Gastrocnemius medialis (tissue), 4 donors: Measurements from ENCODE around the gene DOCK6. TPM values are rescaled to one million over a fixed set of nuclear protein-coding genes. Genes with fewer than 3 reads are reported as not detected.
"Not testable (repeated sequence)": the region's sequence is repeated elsewhere in the genome, so short reads cannot be mapped to it uniquely, and the experiment has no call there.

ENCODE experiments used
- ATAC-seq, 2 donors: fragments of 150-250 bp; one replicate each; pipeline ENCODE4 v1.9.1; 2016
- DNase-seq, 2 donors: peaks; one replicate each; pipeline ENCODE4 v3.0.0-alpha.2; 2019
- H3K27ac ChIP-seq, 4 donors: fragments of 200-600 bp; sonication (generic); 1 replicate in 1 of 4; 2 replicates in 3 of 4; pipeline ENCODE4 v1.5.1; 2016 to 2018; ENCODE audit warnings: mild to moderate bottlenecking in 2 of 4, moderate library complexity in 1 of 4
- H3K27me3 ChIP-seq, 3 donors: fragments of 200-600 bp; sonication (generic) in 2 of 3; 1 replicate in 1 of 3; 2 replicates in 2 of 3; pipeline versions ENCODE4 v1.5.1 to v1.6.0; 2016 to 2019; ENCODE audit warnings: mild to moderate bottlenecking in 1 of 3, moderate library complexity in 1 of 3
- H3K36me3 ChIP-seq, 2 donors: fragments of 200-600 bp; sonication (generic) in 1 of 2; one replicate each; pipeline ENCODE4 v1.5.1; 2017 to 2018
- H3K4me1 ChIP-seq, 2 donors: fragments of 200-600 bp; sonication (generic) in 1 of 2; one replicate each; pipeline ENCODE4 v1.5.1; 2016 to 2017; ENCODE audit warnings: mild to moderate bottlenecking in 2 of 2
- H3K4me3 ChIP-seq, 4 donors: fragments of 200-600 bp; sonication (generic) in 3 of 4; 1 replicate in 1 of 4; 2 replicates in 3 of 4; pipeline ENCODE4 v1.5.1; 2016 to 2019; ENCODE audit warnings: mild to moderate bottlenecking in 2 of 4
- H3K9me3 ChIP-seq, 3 donors: fragments of 200-600 bp; sonication (generic) in 2 of 3; 1 replicate in 1 of 3; 2 replicates in 2 of 3; pipeline ENCODE4 v1.5.1; 2016 to 2019
- POLR2A ChIP-seq, 2 donors: fragments of 450-650 bp; IDR thresholded peaks; one replicate each; pipeline ENCODE4 v1.6.1; 2017; ENCODE audit warnings: antibody characterized with exemption in 2 of 2, mild to moderate bottlenecking in 2 of 2, moderate library complexity in 2 of 2
- in situ Hi-C, 4 donors: fragments of 200-750 bp; cut with MboI; loops; one replicate each; pipeline versions ENCODE4 v1.15.0 to v1.8.0; 2017; ENCODE audit warnings: low sequenced_read_pairs in 4 of 4
- intact Hi-C: fragments of 100-400 bp; cut with DNase I; formaldehyde crosslinking; loops from one replicate; pipeline ENCODE4 v1.15.1; 2023; ENCODE audit warnings: low total_unique reads
- total RNA-seq, 4 donors: library from RNA; depleted of rRNA; stranded (reverse); fragments of >200 nt; gene quantifications; one replicate each; pipeline versions ENCODE4 v1.1.0 to v1.2.3, GENCODE V29; 2016
- TF ChIP-seq, protein P1 (sequence below), 5 experiments: fragments of 450-650 bp in 3 of 5; fragments of 200-600 bp in 2 of 5; sonication (generic) in 2 of 5; IDR thresholded peaks in 4 of 5; conservative IDR thresholded peaks in 1 of 5; 1 replicate in 4 of 5; 2 replicates in 1 of 5; pipeline ENCODE4 v1.5.1; 2016 to 2019; ENCODE audit warnings: antibody characterized with exemption in 5 of 5, mild to moderate bottlenecking in 3 of 5, moderate library complexity in 3 of 5

Gene DOCK6
- total RNA-seq, 4 donors from 2014 or later = 4.7 to 9.6 (median 5.8) TPM

DNA sequence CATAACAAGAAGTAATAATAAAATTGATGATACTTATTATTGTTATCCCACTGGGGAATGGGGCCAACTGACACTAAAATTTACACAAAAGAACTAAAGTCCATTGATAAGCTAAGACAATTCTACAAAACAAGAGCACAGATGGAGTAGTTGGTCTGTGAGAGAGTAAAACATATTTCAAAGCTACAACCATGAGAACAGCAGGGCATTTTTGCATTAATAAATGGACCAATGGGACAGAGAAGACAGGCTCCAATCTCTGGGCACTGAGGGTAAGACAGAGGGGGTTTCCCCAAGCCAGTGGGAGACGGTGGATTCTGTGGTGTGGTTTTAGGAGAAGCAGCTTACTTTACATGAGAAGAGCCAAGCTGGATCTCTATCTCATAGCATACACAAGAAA is 79.3 kb downstream of the DOCK6 start:
- in situ Hi-C loops (no loop called here), intact Hi-C loops (no loop called here)
- Histone ChIP-seq H3K27me3 (no peaks in the 10 kb centered on the region), H3K4me1 (peaks cover 7 to 15% of the 10 kb centered on the region in 2 donors), H3K4me3 (no peak overlapping the region), H3K27ac (no peak overlapping the region), H3K36me3 (peaks cover 0 to 5% of the 10 kb centered on the region in 2 donors), H3K9me3 (no peaks in the 10 kb centered on the region)
- no peak for TF ChIP-seq POLR2A (IDR thresholded peaks at IDR 0.05)
- TF ChIP-seq, protein P1, sequence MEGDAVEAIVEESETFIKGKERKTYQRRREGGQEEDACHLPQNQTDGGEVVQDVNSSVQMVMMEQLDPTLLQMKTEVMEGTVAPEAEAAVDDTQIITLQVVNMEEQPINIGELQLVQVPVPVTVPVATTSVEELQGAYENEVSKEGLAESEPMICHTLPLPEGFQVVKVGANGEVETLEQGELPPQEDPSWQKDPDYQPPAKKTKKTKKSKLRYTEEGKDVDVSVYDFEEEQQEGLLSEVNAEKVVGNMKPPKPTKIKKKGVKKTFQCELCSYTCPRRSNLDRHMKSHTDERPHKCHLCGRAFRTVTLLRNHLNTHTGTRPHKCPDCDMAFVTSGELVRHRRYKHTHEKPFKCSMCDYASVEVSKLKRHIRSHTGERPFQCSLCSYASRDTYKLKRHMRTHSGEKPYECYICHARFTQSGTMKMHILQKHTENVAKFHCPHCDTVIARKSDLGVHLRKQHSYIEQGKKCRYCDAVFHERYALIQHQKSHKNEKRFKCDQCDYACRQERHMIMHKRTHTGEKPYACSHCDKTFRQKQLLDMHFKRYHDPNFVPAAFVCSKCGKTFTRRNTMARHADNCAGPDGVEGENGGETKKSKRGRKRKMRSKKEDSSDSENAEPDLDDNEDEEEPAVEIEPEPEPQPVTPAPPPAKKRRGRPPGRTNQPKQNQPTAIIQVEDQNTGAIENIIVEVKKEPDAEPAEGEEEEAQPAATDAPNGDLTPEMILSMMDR (IDR thresholded peaks at IDR 0.05 in 4 of 5, conservative IDR thresholded peaks at IDR 0.05 in 1 of 5) = no peak
- ATAC-seq (no peak), DNase-seq (no peak)

DNA sequence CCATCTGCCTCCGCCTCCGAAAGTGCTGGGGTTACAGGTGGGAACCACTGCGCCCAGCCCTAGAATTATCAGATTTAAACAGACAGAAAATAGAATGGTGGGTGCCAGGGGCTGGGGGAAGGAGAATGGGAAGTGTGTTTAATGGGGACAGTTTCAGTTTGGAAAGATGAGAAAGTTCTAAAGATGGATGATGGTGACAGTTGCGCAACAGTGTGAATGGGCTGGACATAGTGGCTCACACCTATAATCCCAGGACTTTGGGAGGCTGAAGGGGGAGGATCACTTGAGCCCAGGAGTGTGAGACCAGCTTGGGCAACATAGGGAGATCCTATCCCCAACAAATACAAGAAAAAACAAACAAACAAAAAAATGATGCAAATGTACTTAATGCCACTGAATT is 80.8 kb downstream of the DOCK6 start:
- no peak for DNase-seq
- no peak for ATAC-seq
- in situ Hi-C loops (no loop called here), intact Hi-C loops (loop anchor here (2.0 kb wide), 1 partner anchor 17 kb away; no protein-coding TSS in a partner anchor)
- Histone ChIP-seq H3K4me3 (no peak overlapping the region), H3K27me3 (no peaks in the 10 kb centered on the region), H3K9me3 (no peaks in the 10 kb centered on the region), H3K36me3 (peaks cover 0 to 10% of the 10 kb centered on the region in 2 donors), H3K27ac (peak overlapping the region; percentile 21 to 65 (median 52)), H3K4me1 (peaks cover 7 to 15% of the 10 kb centered on the region in 2 donors)
- TF ChIP-seq, protein P1 (IDR thresholded peaks at IDR 0.05 in 4 of 5, conservative IDR thresholded peaks at IDR 0.05 in 1 of 5) = no peak
- no peak for TF ChIP-seq POLR2A (IDR thresholded peaks at IDR 0.05)

GRCh38 chr19:11180975-11181374 is 81.3 kb downstream of the DOCK6 start:
- H3K27ac ChIP-seq = peak overlapping the region; percentile 43 to 65 (median 52)
- H3K9me3 ChIP-seq, H3K27me3 ChIP-seq, in situ Hi-C loops, DNase-seq, H3K4me3 ChIP-seq: not testable (repeated sequence)
- peaks cover 7 to 15% of the 10 kb centered on the region in 2 donors for H3K4me1 ChIP-seq
- intact Hi-C loops = loop anchor here (2.0 kb wide), 1 partner anchor 16 kb away; no protein-coding TSS in a partner anchor
- peak; percentile 59 to 69 for ATAC-seq
- H3K36me3 ChIP-seq = peaks cover 0 to 15% of the 10 kb centered on the region in 2 donors

- Histone ChIP-seq H3K36me3 (peaks cover 0 to 16% of the 10 kb centered on the region in 2 donors), H3K4me1 (peaks cover 7 to 15% of the 10 kb centered on the region in 2 donors), H3K27me3 (no peaks in the 10 kb centered on the region), H3K4me3 (no peak overlapping the region), H3K27ac (peak overlapping the region; percentile 43 to 56 (median 51)), H3K9me3 (no peaks in the 10 kb centered on the region)
- DNase-seq (no peak), ATAC-seq (peak in 1 of 2 donors; percentile 16)
- intact Hi-C loops = loop anchor here (2.0 kb wide), 1 partner anchor 16 kb away; no protein-coding TSS in a partner anchor
- in situ Hi-C loops = no loop called here
- TF ChIP-seq, protein P1 (IDR thresholded peaks at IDR 0.05 in 4 of 5, conservative IDR thresholded peaks at IDR 0.05 in 1 of 5) = no peak
- no peak for TF ChIP-seq POLR2A (IDR thresholded peaks at IDR 0.05)
These were observed 82.0 kb downstream of the DOCK6 start for GRCh38 chr19:11180346-11180745.

DNA sequence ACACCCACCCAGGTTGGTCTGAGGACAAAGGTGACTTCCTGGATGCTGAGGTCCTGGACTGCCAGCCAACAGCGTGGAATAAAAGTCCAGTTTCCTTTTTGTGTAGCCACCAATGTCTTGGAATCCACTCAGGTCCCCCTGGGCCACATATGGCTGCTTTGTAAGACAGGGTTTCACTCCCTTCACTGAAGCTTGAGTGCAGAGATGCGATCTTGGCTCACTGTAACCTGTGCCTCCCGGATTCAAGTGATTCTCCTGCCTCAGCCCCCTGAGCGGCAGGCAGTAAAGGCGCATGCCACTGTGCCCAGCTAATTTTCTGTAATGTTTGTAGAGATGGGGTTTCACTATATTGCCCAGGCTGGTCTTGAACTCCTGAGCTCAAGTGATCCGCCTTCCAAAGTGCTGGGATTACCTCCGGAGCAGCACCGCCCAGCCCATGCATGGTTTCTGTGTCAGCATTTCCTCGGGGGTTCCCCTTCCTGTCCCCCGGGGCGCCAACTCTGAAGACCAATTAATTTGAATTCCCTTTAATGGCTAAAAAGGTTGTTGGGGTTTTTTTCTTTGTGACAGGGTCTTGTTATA is 82.5 kb downstream of the DOCK6 start:
- ATAC-seq (no peak), DNase-seq (no peak)
- no peak overlapping the region for H3K4me3 ChIP-seq

GRCh38 chr19:11179145-11179465 is 83.2 kb downstream of the DOCK6 start:
- peaks cover 7 to 15% of the 10 kb centered on the region in 2 donors for H3K4me1 ChIP-seq
- H3K36me3 ChIP-seq = peaks cover 0 to 22% of the 10 kb centered on the region in 2 donors
- peak overlapping the region in 3 of 4 donors; percentile 43 to 54 (median 48) for H3K27ac ChIP-seq
- intact Hi-C loops, H3K9me3 ChIP-seq, ATAC-seq, H3K4me3 ChIP-seq, in situ Hi-C loops, DNase-seq, H3K27me3 ChIP-seq: not testable (repeated sequence)

More for the DNA sequence above, 82.5 kb downstream of the DOCK6 start:
- H3K27ac ChIP-seq = peak overlapping the region; percentile 43 to 56 (median 51)
- TF ChIP-seq, protein P1 (IDR thresholded peaks at IDR 0.05 in 4 of 5, conservative IDR thresholded peaks at IDR 0.05 in 1 of 5) = no peak
- in situ Hi-C loops = no loop called here
- H3K36me3 ChIP-seq = peaks cover 0 to 16% of the 10 kb centered on the region in 2 donors
- intact Hi-C loops = loop anchor here (2.0 kb wide), 1 partner anchor 15 kb away; no protein-coding TSS in a partner anchor
- no peaks in the 10 kb centered on the region for H3K9me3 ChIP-seq
- peaks cover 7 to 15% of the 10 kb centered on the region in 2 donors for H3K4me1 ChIP-seq
- no peaks in the 10 kb centered on the region for H3K27me3 ChIP-seq
